ENCODE results near the gene DENND4A.

DENND4A gene

GRCh38 chr15:65795663-65796216 lies 3.6 kb upstream of the DENND4A start:
- Histone ChIP-seq H3K36me3 (no peaks in the 10 kb centered on the region), H3K27ac (no peak overlapping the region), H3K27me3 (no peaks in the 10 kb centered on the region), H3K9me3 (no peaks in the 10 kb centered on the region), H3K4me1 (ENCODE audit: control insufficient read depth in 1 of 2, insufficient read depth in 1 of 2, low read depth in 1 of 2, low read length in 1 of 2) (peaks cover 22 to 24% of the 10 kb centered on the region in 2 experiments), H3K4me3 (ENCODE audit: low read depth in 1 of 2, low read length in 1 of 2) (no peak overlapping the region)
- TF ChIP-seq CTCF (IDR thresholded peaks at IDR 0.05), result no peak

- peak overlapping the region; percentile 94 for H3K27ac ChIP-seq
- no peak overlapping the region for H3K4me3 ChIP-seq (ENCODE audit: low read depth in 1 of 2, low read length in 1 of 2)
- no peaks in the 10 kb centered on the region for H3K27me3 ChIP-seq
- no peak for TF ChIP-seq CTCF (IDR thresholded peaks at IDR 0.05)
- H3K4me1 ChIP-seq (ENCODE audit: control insufficient read depth in 1 of 2, insufficient read depth in 1 of 2, low read depth in 1 of 2, low read length in 1 of 2), result peaks cover 28 to 30% of the 10 kb centered on the region in 2 experiments
- H3K9me3 ChIP-seq, result no peaks in the 10 kb centered on the region
- no peaks in the 10 kb centered on the region for H3K36me3 ChIP-seq
Measured at GRCh38 chr15:65793818-65794104, 1.7 kb upstream of the DENND4A start.

- H3K27me3 ChIP-seq, result no peaks in the 10 kb centered on the region
- no peaks in the 10 kb centered on the region for H3K36me3 ChIP-seq
- peaks cover 32 to 34% of the 10 kb centered on the region in 2 experiments for H3K4me1 ChIP-seq (ENCODE audit: control insufficient read depth in 1 of 2, insufficient read depth in 1 of 2, low read depth in 1 of 2, low read length in 1 of 2)
- peak overlapping the region; percentile 94 for H3K27ac ChIP-seq
- no peak for TF ChIP-seq CTCF (IDR thresholded peaks at IDR 0.05)
- H3K9me3 ChIP-seq, result no peaks in the 10 kb centered on the region
- H3K4me3 ChIP-seq (ENCODE audit: low read depth in 1 of 2, low read length in 1 of 2), result peak overlapping the region; percentile 86 to 99
Measured at GRCh38 chr15:65792988-65793817, 1.1 kb upstream of the DENND4A start.

GRCh38 chr15:65791335-65792137 lies 557 bp downstream of the DENND4A start:
- Histone ChIP-seq H3K27me3 (no peaks in the 10 kb centered on the region), H3K36me3 (no peaks in the 10 kb centered on the region), H3K9me3 (no peaks in the 10 kb centered on the region), H3K27ac (peak overlapping the region; percentile 94), H3K4me3 (ENCODE audit: low read depth in 1 of 2, low read length in 1 of 2) (peak overlapping the region; percentile 86 to 99), H3K4me1 (ENCODE audit: control insufficient read depth in 1 of 2, insufficient read depth in 1 of 2, low read depth in 1 of 2, low read length in 1 of 2) (peaks cover 47 to 50% of the 10 kb centered on the region in 2 experiments)
- TF ChIP-seq CTCF (IDR thresholded peaks at IDR 0.05), result no peak

GRCh38 chr15:65790694-65791334 lies 1.3 kb downstream of the DENND4A start:
- no peaks in the 10 kb centered on the region for H3K9me3 ChIP-seq
- H3K27ac ChIP-seq, result peak overlapping the region; percentile 94
- H3K27me3 ChIP-seq, result no peaks in the 10 kb centered on the region
- no peak for TF ChIP-seq CTCF (IDR thresholded peaks at IDR 0.05)
- peaks cover 48 to 56% of the 10 kb centered on the region in 2 experiments for H3K4me1 ChIP-seq (ENCODE audit: control insufficient read depth in 1 of 2, insufficient read depth in 1 of 2, low read depth in 1 of 2, low read length in 1 of 2)
- peak overlapping the region; percentile 86 to 99 for H3K4me3 ChIP-seq (ENCODE audit: low read depth in 1 of 2, low read length in 1 of 2)
- H3K36me3 ChIP-seq, result no peaks in the 10 kb centered on the region
